DMS79 treated with DMSO at 0.1 percent for 48 hours (cell line): ENCODE data around the gene KCNRG.
"Not testable (repeated sequence)": the region's sequence is repeated elsewhere in the genome, so short reads cannot be mapped to it uniquely, and the experiment has no call there.

Source experiments
- DNase-seq: peaks from one replicate; lab custom pipeline; 2025; lab: John Stamatoyannopoulos, UW

KCNRG gene

GRCh38 chr13:50015258-50015657 lies at the start of gene KCNRG:
Gene KCNRG, plus strand, starts transcription at chr13:50015444. Its CDS starts 50 bp downstream, at chr13:50015494.
- DNase-seq: no peak

- no peak for DNase-seq
These were observed 47.8 kb upstream of the KCNRG start for GRCh38 chr13:49967456-49967855.

GRCh38 chr13:49972709-49973108 lies 42.5 kb upstream of the KCNRG start:
- no peak for DNase-seq

- no peak for DNase-seq
These were observed 39.4 kb upstream of the KCNRG start for GRCh38 chr13:49975826-49976225.

- peak; percentile 34 for DNase-seq
These were observed 38.7 kb upstream of the KCNRG start for GRCh38 chr13:49976314-49977258.

GRCh38 chr13:49977992-49978391 lies 37.3 kb upstream of the KCNRG start:
- DNase-seq: no peak

GRCh38 chr13:49980266-49980665 lies 35.0 kb upstream of the KCNRG start:
- no peak for DNase-seq

- DNase-seq: no peak
These were observed 30.1 kb upstream of the KCNRG start for GRCh38 chr13:49985129-49985528.

GRCh38 chr13:49986471-49986870 lies 28.8 kb upstream of the KCNRG start:
- DNase-seq: no peak

GRCh38 chr13:49990612-49991011 lies 24.6 kb upstream of the KCNRG start:
- not testable (repeated sequence) for DNase-seq

GRCh38 chr13:49993111-49993510 lies 22.1 kb upstream of the KCNRG start:
- no peak for DNase-seq

- DNase-seq: no peak
These were observed 21.6 kb upstream of the KCNRG start for GRCh38 chr13:49993666-49994065.

GRCh38 chr13:49995625-49996101 lies 19.6 kb upstream of the KCNRG start:
- no peak for DNase-seq

GRCh38 chr13:49996161-49996915 lies 18.9 kb upstream of the KCNRG start:
- peak; percentile 66 for DNase-seq

- peak; percentile 68 for DNase-seq
These were observed 18.0 kb upstream of the KCNRG start, which contains the start of gene TRIM13 for GRCh38 chr13:49996951-49997895. Gene TRIM13, plus strand, starts transcription at chr13:49997042. Its CDS starts 14,899 bp downstream, at chr13:50011941.

GRCh38 chr13:49997955-49998354 lies 17.3 kb upstream of the KCNRG start:
- no peak for DNase-seq

GRCh38 chr13:49998714-49999624 lies 16.3 kb upstream of the KCNRG start:
- DNase-seq: no peak

GRCh38 chr13:50001287-50001686 lies 14.0 kb upstream of the KCNRG start:
- no peak for DNase-seq

- DNase-seq: no peak
These were observed 8.7 kb upstream of the KCNRG start for GRCh38 chr13:50006426-50007135.

GRCh38 chr13:50011461-50011860 lies 3.8 kb upstream of the KCNRG start:
- DNase-seq: no peak
